GM12878 (cell line): ENCODE results near the gene COL1A1. TPM values are rescaled to one million over a fixed set of nuclear protein-coding genes. Genes with fewer than 3 reads are reported as not detected.

ENCODE experiments used
- ATAC-seq: fragments of 200-7000 bp; cut with Tn5 transposase; 3 replicates; pipeline ENCODE4 v1.9.1; 2020; ENCODE audit warnings: mild to moderate bottlenecking, moderate library complexity
- BruUV-seq: library from RNA; stranded (reverse); fragments of 400-500 nt; replicated peaks from 2 replicates; lab custom pipeline; 2021; lab: Mats Ljungman, UMichigan
- CTCF ChIA-PET: fragments of 300-600 bp; sonication (Branson Sonifier 250); formaldehyde crosslinking; extraction: SDS; loops from one replicate; lab custom pipeline; 2021; ENCODE audit warnings: inconsistent platforms; lab: Yijun Ruan, JAX
- POLR2A ChIA-PET: fragments of 350-600 bp; formaldehyde crosslinking; extraction: SDS; loops from one replicate; lab custom pipeline; 2021; ENCODE audit warnings: inconsistent platforms; lab: Charles Lee
- RAD21 ChIA-PET: fragments of 300-600 bp; sonication (Branson Sonifier 250); formaldehyde crosslinking; loops from one replicate; lab custom pipeline; 2023; ENCODE audit warnings: antibody characterized with exemption; ENCODE audit not compliant: unreplicated experiment; lab: Charles Lee
- SMC1A ChIA-PET: fragments of 300-600 bp; sonication (Branson Sonifier 250); formaldehyde crosslinking; loops from one replicate; lab custom pipeline; 2023; ENCODE audit not compliant: unreplicated experiment, uncharacterized antibody; lab: Charles Lee
- DNase-seq: peaks from one replicate; pipeline ENCODE4 v3.0.0-alpha.2; 2011; ENCODE audit warnings: low read depth, low spot score
- FAIRE-seq: peaks from 3 replicates; lab custom pipeline; 2011; peaks lifted over from hg19 to GRCh38; lab: Jason Lieb, UNC
- H2AFZ ChIP-seq: 2 replicates; pipeline ENCODE4 v1.6.0; 2011; ENCODE audit warnings: low read depth, low read length, control low read depth; ENCODE audit not compliant: control insufficient read depth
- H3K27ac ChIP-seq: 2 replicates; pipeline ENCODE4 v1.5.1; 2011; ENCODE audit warnings: control low read depth; ENCODE audit not compliant: control insufficient read depth, insufficient read depth
- H3K27me3 ChIP-seq, 2 experiments: replicated peaks in 1 of 2; 2 replicates each; pipeline versions ENCODE4 v1.6.0 to v1.6.1; 2011; ENCODE audit warnings: low read length in 1 of 2; ENCODE audit not compliant: control insufficient read depth in 2 of 2, insufficient read depth in 2 of 2
- H3K36me3 ChIP-seq, 2 experiments: 2 replicates each; pipeline ENCODE4 v1.5.1; 2011; ENCODE audit warnings: low read length in 1 of 2; ENCODE audit not compliant: control insufficient read depth in 2 of 2, insufficient read depth in 2 of 2
- H3K4me1 ChIP-seq: 2 replicates; pipeline ENCODE4 v1.6.1; 2011; ENCODE audit warnings: mild to moderate bottlenecking, low read length, moderate library complexity, mixed read lengths; ENCODE audit not compliant: control insufficient read depth, insufficient read depth
- H3K4me2 ChIP-seq: 2 replicates; pipeline ENCODE4 v1.6.0; 2011; ENCODE audit warnings: control low read depth; ENCODE audit not compliant: control insufficient read depth, insufficient read depth
- H3K4me3 ChIP-seq: fragments of 200-600 bp; sonication (generic); 2 replicates; pipeline ENCODE4 v1.5.1; 2016
- H3K79me2 ChIP-seq: 2 replicates; pipeline ENCODE4 v1.6.0; 2011; ENCODE audit warnings: low read length; ENCODE audit not compliant: control insufficient read depth, insufficient read depth
- H3K9ac ChIP-seq: 2 replicates; pipeline ENCODE4 v1.8.0; 2011; ENCODE audit warnings: low read length, control low read depth, mixed read lengths; ENCODE audit not compliant: control insufficient read depth, insufficient read depth
- H3K9me3 ChIP-seq: replicated peaks from 3 replicates; pipeline ENCODE4 v1.5.1; 2011; ENCODE audit warnings: mild to moderate bottlenecking, low read length; ENCODE audit not compliant: control insufficient read depth, insufficient read depth
- H4K20me1 ChIP-seq: 2 replicates; pipeline ENCODE4 v1.6.0; 2011; ENCODE audit not compliant: control insufficient read depth, insufficient read depth
- ATF7 ChIP-seq: fragments of 450-650 bp; IDR thresholded peaks from 2 replicates; pipeline ENCODE4 v1.6.1; 2016; ENCODE audit warnings: low read depth, mild to moderate bottlenecking
- BHLHE40 ChIP-seq, 2 experiments: fragments of 450-650 bp in 1 of 2; IDR thresholded peaks; 2 replicates each; pipeline ENCODE4 v1.6.1; 2011 to 2017; ENCODE audit warnings: low read depth in 2 of 2, borderline replicate concordance in 1 of 2, improper control_type of control experiment in 1 of 2, low read length in 1 of 2, mild to moderate bottlenecking in 1 of 2
- CTCF ChIP-seq, 3 experiments: IDR thresholded peaks in 2 of 3; conservative IDR thresholded peaks in 1 of 3; 2 replicates each; pipeline ENCODE4 v1.5.1; 2011; ENCODE audit warnings: low read depth in 3 of 3, low read length in 3 of 3, mild to moderate bottlenecking in 3 of 3, control low read depth in 2 of 3, moderate library complexity in 2 of 3, inconsistent platforms in 1 of 3, mixed read lengths in 1 of 3; ENCODE audit not compliant: control insufficient read depth in 2 of 3, insufficient read depth in 1 of 3; ENCODE audit errors: extremely low read depth in 1 of 3
- DPF2 ChIP-seq: fragments of 450-650 bp; IDR thresholded peaks from 2 replicates; pipeline ENCODE4 v1.6.1; 2017; ENCODE audit warnings: mild to moderate bottlenecking
- E2F4 ChIP-seq: IDR thresholded peaks from 2 replicates; pipeline ENCODE4 v1.6.1; 2012; ENCODE audit warnings: low read depth, low read length, improper control_type of control experiment
- JUNB ChIP-seq: IDR thresholded peaks from 2 replicates; pipeline ENCODE4 v1.6.1; 2016; ENCODE audit warnings: antibody characterized with exemption, mild to moderate bottlenecking
- JUND ChIP-seq: IDR thresholded peaks from 2 replicates; pipeline ENCODE4 v1.6.1; 2012; ENCODE audit warnings: low read depth, mild to moderate bottlenecking, low read length, improper control_type of control experiment, moderate library complexity
- KAT2A ChIP-seq: conservative IDR thresholded peaks from 2 replicates; pipeline ENCODE4 v1.6.1; 2011; ENCODE audit warnings: low read depth, low read length; ENCODE audit not compliant: control insufficient read depth
- MEF2A ChIP-seq: IDR thresholded peaks from 2 replicates; pipeline ENCODE4 v1.6.1; 2011; ENCODE audit warnings: low read depth, mild to moderate bottlenecking, low read length, moderate library complexity; ENCODE audit not compliant: insufficient read depth
- MTA2 ChIP-seq: fragments of 450-650 bp; IDR thresholded peaks from 2 replicates; pipeline ENCODE4 v1.6.1; 2016; ENCODE audit warnings: low read depth, mild to moderate bottlenecking, moderate library complexity
- NFIC ChIP-seq: IDR thresholded peaks from 2 replicates; pipeline ENCODE4 v1.6.1; 2012; ENCODE audit warnings: low read depth, mild to moderate bottlenecking, inconsistent platforms, low read length, moderate library complexity
- RB1 ChIP-seq: fragments of 450-650 bp; formaldehyde crosslinking; IDR thresholded peaks from 2 replicates; pipeline ENCODE4 v1.6.1; 2017; ENCODE audit warnings: mild to moderate bottlenecking, borderline replicate concordance
- RELB ChIP-seq: fragments of 450-650 bp; IDR thresholded peaks from 2 replicates; pipeline ENCODE4 v1.6.1; 2017; ENCODE audit warnings: low read depth, mild to moderate bottlenecking, moderate library complexity
- RFX5 ChIP-seq: IDR thresholded peaks from 2 replicates; pipeline ENCODE4 v1.6.1; 2011; ENCODE audit warnings: low read depth, low read length, improper control_type of control experiment
- SRF ChIP-seq, 2 experiments: IDR thresholded peaks; 2 replicates each; pipeline ENCODE4 v1.6.1; 2011; ENCODE audit warnings: low read depth in 2 of 2, low read length in 2 of 2, mild to moderate bottlenecking in 1 of 2, moderate library complexity in 1 of 2
- WGBS: methylation state at CpG from one replicate; pipeline ENCODE4 v1.1.6; 2016; ENCODE audit warnings: low lambda C conversion rate; ENCODE audit not compliant: insufficient replicate concordance, insufficient coverage; ENCODE audit errors: missing lambda C conversion rate; 5-methylcytosine and 5-hydroxymethylcytosine counted together
- in situ Hi-C: fragments of 300-500 bp; cut with MboI; formaldehyde crosslinking; loops from 9 replicates; pipeline ENCODE4 v1.14.3; 2018; ENCODE audit warnings: mixed read lengths
- intact Hi-C: fragments of 100-400 bp; cut with micrococcal nuclease; formaldehyde crosslinking; loops from one replicate; pipeline ENCODE4 v1.14.2; 2022; ENCODE audit not compliant: unreplicated experiment
- polyA plus RNA-seq, 11 experiments: library from polyadenylated mRNA; depleted of rRNA in 4 of 11; unstranded in 6 of 11; stranded (reverse) in 5 of 11; fragments of >200 nt; fragmentation: Nextera tagmentation in 4 of 11; fragmentation: Illumina TruSeq in 1 of 11; extraction: Ambion mirVana in 4 of 11; extraction: Trizol in 1 of 11; gene quantifications; 1 replicate in 1 of 11; 2 replicates in 10 of 11; pipeline versions ENCODE4 v1.2.1 to v1.2.3, GENCODE V29; 2011 to 2016; ENCODE audit warnings: inconsistent platforms in 2 of 11, missing spikeins in 2 of 11, low read depth in 1 of 11
- total RNA-seq, 4 experiments: library from RNA; depleted of rRNA in 3 of 4; stranded (reverse); fragments of >200 nt in 3 of 4; fragmentation: Illumina TruSeq in 1 of 4; extraction: Trizol in 1 of 4; gene quantifications; 2 replicates each; pipeline versions ENCODE4 v1.2.1 to v1.2.3, GENCODE V29; 2013 to 2021
- TF ChIP-seq, protein P1 (sequence below): fragments of 450-650 bp; formaldehyde crosslinking; IDR thresholded peaks from 2 replicates; pipeline ENCODE4 v1.4.0; 2020; ENCODE audit warnings: mild to moderate bottlenecking, moderate library complexity

COL1A1 gene
- total and polyA plus RNA-seq, 10 of the 15 experiments (the other 5 are each of a cell fraction or from before 2014, with no cell fraction given): 0.18 to 7.7 (median 2.3) TPM

GRCh38 chr17:50240851-50241250 is 39.4 kb upstream of the COL1A1 start (continued):
- TF ChIP-seq JUND (no peak), DPF2 (no peak), RELB (no peak), RB1 (no peak), MEF2A (no peak)

DNA sequence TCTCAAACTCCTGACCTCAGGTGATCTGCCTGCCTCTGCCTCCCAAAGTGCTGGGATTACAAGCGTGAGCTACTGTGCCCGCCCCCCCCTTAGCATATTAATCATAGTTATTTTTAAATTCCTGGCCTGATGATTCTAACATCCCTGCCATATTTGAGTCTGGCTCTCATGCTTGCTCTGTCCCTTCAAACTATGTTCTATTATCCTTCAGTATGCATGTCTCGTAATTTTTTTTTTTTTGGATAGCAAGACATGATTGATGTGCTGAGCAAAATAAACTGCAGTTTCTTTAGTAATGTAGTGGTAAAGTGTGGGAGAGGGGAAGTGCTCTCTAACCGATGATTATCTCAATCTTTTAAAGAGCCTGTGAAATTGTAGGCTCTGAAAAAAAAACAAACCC is 38.5 kb upstream of the COL1A1 start:
- FAIRE-seq (no peak), DNase-seq (no peak), ATAC-seq (no peak)
- ChIA-PET SMC1A (no interaction called here), POLR2A (no interaction called here), CTCF (interaction anchor here (0.6 kb wide), 1 partner anchor 10 kb away, joined by 4 read pairs; no protein-coding TSS in a partner anchor), RAD21 (no interaction called here)
- in situ Hi-C loops (no loop called here), intact Hi-C loops (no loop called here)
- Histone ChIP-seq H3K27ac (no peak overlapping the region), H3K27me3 (no peaks in the 10 kb centered on the region), H3K4me1 (no peaks in the 10 kb centered on the region), H3K9ac (no peak overlapping the region), H2AFZ (no peak overlapping the region), H3K9me3 (no peaks in the 10 kb centered on the region), H3K4me2 (no peak overlapping the region), H3K4me3 (no peak overlapping the region), H3K36me3 (no peaks in the 10 kb centered on the region), H3K79me2 (no peaks in the 10 kb centered on the region), H4K20me1 (no peaks in the 10 kb centered on the region)
- WGBS: 20% methylated on average over 4 of the region's 4 CpGs
- no TSS peak for BruUV-seq
- TF ChIP-seq E2F4: no peak
- no peak for TF ChIP-seq SRF (IDR thresholded peaks at IDR 0.05; ENCODE audit: low read depth in 2 of 2, low read length in 2 of 2)
- no peak for TF ChIP-seq CTCF (IDR thresholded peaks at IDR 0.05 in 2 of 3, conservative IDR thresholded peaks at IDR 0.05 in 1 of 3; ENCODE audit: control insufficient read depth in 2 of 3, extremely low read depth in 1 of 3, insufficient read depth in 1 of 3, low read depth in 3 of 3, low read length in 3 of 3)
- TF ChIP-seq KAT2A: no peak
- no peak for TF ChIP-seq NFIC
- TF ChIP-seq, protein P1, sequence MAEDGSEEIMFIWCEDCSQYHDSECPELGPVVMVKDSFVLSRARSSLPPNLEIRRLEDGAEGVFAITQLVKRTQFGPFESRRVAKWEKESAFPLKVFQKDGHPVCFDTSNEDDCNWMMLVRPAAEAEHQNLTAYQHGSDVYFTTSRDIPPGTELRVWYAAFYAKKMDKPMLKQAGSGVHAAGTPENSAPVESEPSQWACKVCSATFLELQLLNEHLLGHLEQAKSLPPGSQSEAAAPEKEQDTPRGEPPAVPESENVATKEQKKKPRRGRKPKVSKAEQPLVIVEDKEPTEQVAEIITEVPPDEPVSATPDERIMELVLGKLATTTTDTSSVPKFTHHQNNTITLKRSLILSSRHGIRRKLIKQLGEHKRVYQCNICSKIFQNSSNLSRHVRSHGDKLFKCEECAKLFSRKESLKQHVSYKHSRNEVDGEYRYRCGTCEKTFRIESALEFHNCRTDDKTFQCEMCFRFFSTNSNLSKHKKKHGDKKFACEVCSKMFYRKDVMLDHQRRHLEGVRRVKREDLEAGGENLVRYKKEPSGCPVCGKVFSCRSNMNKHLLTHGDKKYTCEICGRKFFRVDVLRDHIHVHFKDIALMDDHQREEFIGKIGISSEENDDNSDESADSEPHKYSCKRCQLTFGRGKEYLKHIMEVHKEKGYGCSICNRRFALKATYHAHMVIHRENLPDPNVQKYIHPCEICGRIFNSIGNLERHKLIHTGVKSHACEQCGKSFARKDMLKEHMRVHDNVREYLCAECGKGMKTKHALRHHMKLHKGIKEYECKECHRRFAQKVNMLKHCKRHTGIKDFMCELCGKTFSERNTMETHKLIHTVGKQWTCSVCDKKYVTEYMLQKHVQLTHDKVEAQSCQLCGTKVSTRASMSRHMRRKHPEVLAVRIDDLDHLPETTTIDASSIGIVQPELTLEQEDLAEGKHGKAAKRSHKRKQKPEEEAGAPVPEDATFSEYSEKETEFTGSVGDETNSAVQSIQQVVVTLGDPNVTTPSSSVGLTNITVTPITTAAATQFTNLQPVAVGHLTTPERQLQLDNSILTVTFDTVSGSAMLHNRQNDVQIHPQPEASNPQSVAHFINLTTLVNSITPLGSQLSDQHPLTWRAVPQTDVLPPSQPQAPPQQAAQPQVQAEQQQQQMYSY (CRISPR knock-in tag): no peak
- TF ChIP-seq MTA2: no peak
- no peak for TF ChIP-seq BHLHE40 (IDR thresholded peaks at IDR 0.05; ENCODE audit: borderline replicate concordance in 1 of 2, low read depth in 2 of 2, low read length in 1 of 2)
- no peak for TF ChIP-seq ATF7
- no peak for TF ChIP-seq JUNB
- TF ChIP-seq RFX5: no peak
